ENCODE data around the gene TUBA3C.
"Not testable (repeated sequence)": the region's sequence is repeated elsewhere in the genome, so short reads cannot be mapped to it uniquely, and the experiment has no call there.

TUBA3C gene

GRCh38 chr13:19181621-19182485 is at the start of gene TUBA3C:
Gene TUBA3C (minus strand): TSS chr13:19181824. CDS start chr13:19181747, 77 bp downstream.
- in situ Hi-C loops (cut with MboI; ENCODE audit: low sequenced_read_pairs): no loop called here

- in situ Hi-C loops (cut with MboI; ENCODE audit: low sequenced_read_pairs): loop anchor here (10.0 kb wide), 1 partner anchor 497 kb away; no protein-coding TSS in a partner anchor
Measured at GRCh38 chr13:19207413-19207812, 25.8 kb upstream of the TUBA3C start.

- in situ Hi-C loops (cut with MboI; ENCODE audit: low sequenced_read_pairs): not testable (repeated sequence)
Measured at GRCh38 chr13:19192622-19193021, 11.0 kb upstream of the TUBA3C start.

GRCh38 chr13:19189911-19190310 is 8.3 kb upstream of the TUBA3C start:
- in situ Hi-C loops (cut with MboI; ENCODE audit: low sequenced_read_pairs): not testable (repeated sequence)

- in situ Hi-C loops (cut with MboI; ENCODE audit: low sequenced_read_pairs): not testable (repeated sequence)
Measured at GRCh38 chr13:19189368-19189767, 7.7 kb upstream of the TUBA3C start.

GRCh38 chr13:19185865-19186645 is 4.4 kb upstream of the TUBA3C start:
- in situ Hi-C loops (cut with MboI; ENCODE audit: low sequenced_read_pairs): no loop called here

- in situ Hi-C loops (cut with MboI; ENCODE audit: low sequenced_read_pairs): no loop called here
Measured at GRCh38 chr13:19185086-19185864, 3.7 kb upstream of the TUBA3C start.

GRCh38 chr13:19184176-19184575 is 2.6 kb upstream of the TUBA3C start:
- in situ Hi-C loops (cut with MboI; ENCODE audit: low sequenced_read_pairs): no loop called here

- in situ Hi-C loops (cut with MboI; ENCODE audit: low sequenced_read_pairs): no loop called here
Measured at GRCh38 chr13:19183676-19184075, 2.1 kb upstream of the TUBA3C start.

GRCh38 chr13:19182536-19182935 is 912 bp upstream of the TUBA3C start:
- in situ Hi-C loops (cut with MboI; ENCODE audit: low sequenced_read_pairs): no loop called here

- in situ Hi-C loops (cut with MboI; ENCODE audit: low sequenced_read_pairs): no loop called here
Measured at GRCh38 chr13:19181021-19181620, 503 bp downstream of the TUBA3C start.

- in situ Hi-C loops (cut with MboI; ENCODE audit: low sequenced_read_pairs): no loop called here
Measured at GRCh38 chr13:19179916-19180315, 1.7 kb downstream of the TUBA3C start.

- in situ Hi-C loops (cut with MboI; ENCODE audit: low sequenced_read_pairs): no loop called here
Measured at GRCh38 chr13:19178901-19179593, 2.6 kb downstream of the TUBA3C start.

- in situ Hi-C loops (cut with MboI; ENCODE audit: low sequenced_read_pairs): not testable (repeated sequence)
Measured at GRCh38 chr13:19176981-19177776, 4.4 kb downstream of the TUBA3C start.

- in situ Hi-C loops (cut with MboI; ENCODE audit: low sequenced_read_pairs): no loop called here
Measured at GRCh38 chr13:19173752-19174151, 7.9 kb downstream of the TUBA3C start.

GRCh38 chr13:19172647-19173030 is 9.0 kb downstream of the TUBA3C start:
- in situ Hi-C loops (cut with MboI; ENCODE audit: low sequenced_read_pairs): no loop called here

- in situ Hi-C loops (cut with MboI; ENCODE audit: low sequenced_read_pairs): no loop called here
Measured at GRCh38 chr13:19172007-19172646, 9.5 kb downstream of the TUBA3C start.

- in situ Hi-C loops (cut with MboI; ENCODE audit: low sequenced_read_pairs): no loop called here
Measured at GRCh38 chr13:19171563-19171962, 10.1 kb downstream of the TUBA3C start.

- in situ Hi-C loops (cut with MboI; ENCODE audit: low sequenced_read_pairs): no loop called here
Measured at GRCh38 chr13:19169991-19170390, 11.6 kb downstream of the TUBA3C start.

Measured in HL-60/S4 treated with phorbol 12-myristate 13-acetate at 8.2 ng/mL for 4 days and 3 days (cell line).